CD8-positive, alpha-beta memory T cell (primary cell): ENCODE data around the gene TPRG1L. TPM values are rescaled to one million over a fixed set of nuclear protein-coding genes. Genes with fewer than 3 reads are reported as not detected.

ENCODE experiments used
- CTCF ChIA-PET: fragments of 350-600 bp; sonication (Branson Sonifier 250); formaldehyde crosslinking; loops from one replicate; lab custom pipeline; 2021; ENCODE audit warnings: antibody characterized with exemption; lab: Charles Lee
- POLR2A ChIA-PET: fragments of 350-600 bp; sonication (Branson Sonifier 250); formaldehyde crosslinking; loops from one replicate; lab custom pipeline; 2021; ENCODE audit warnings: antibody characterized with exemption; lab: Charles Lee
- DNase-seq, 5 donors: peaks; one replicate each; pipeline versions ENCODE4 v3.0.0 to v3.0.0-alpha.2; 2020 to 2022; ENCODE audit warnings: mixed read lengths in 1 of 5
- H3K27ac ChIP-seq: one replicate; pipeline ENCODE4 v1.7.0; 2013; ENCODE audit warnings: low read depth, mild to moderate bottlenecking, low read length, moderate library complexity
- H3K27me3 ChIP-seq: 2 replicates; pipeline ENCODE4 v1.7.0; 2013; ENCODE audit warnings: low read length, mild to moderate bottlenecking; ENCODE audit not compliant: insufficient read depth, poor library complexity, severe bottlenecking
- H3K36me3 ChIP-seq: 2 replicates; pipeline ENCODE4 v1.7.0; 2013; ENCODE audit warnings: mild to moderate bottlenecking, low read length, moderate library complexity; ENCODE audit not compliant: insufficient read depth
- H3K4me1 ChIP-seq: 2 replicates; pipeline ENCODE4 v1.7.0; 2013; ENCODE audit warnings: mild to moderate bottlenecking, low read length, moderate library complexity; ENCODE audit not compliant: insufficient read depth
- H3K4me3 ChIP-seq: 2 replicates; pipeline ENCODE4 v1.7.0; 2013; ENCODE audit warnings: mild to moderate bottlenecking, low read length
- H3K9me3 ChIP-seq: 2 replicates; pipeline ENCODE4 v1.7.0; 2013; ENCODE audit warnings: mild to moderate bottlenecking, low read length
- H3K27ac Mint-ChIP-seq, 8 donors: one replicate each; pipeline ENCODE4 v1.8.0; 2020 to 2021; ENCODE audit warnings: mixed read lengths in 8 of 8, mild to moderate bottlenecking in 6 of 8, inconsistent platforms in 3 of 8, moderate library complexity in 3 of 8
- H3K27me3 Mint-ChIP-seq, 2 donors: one replicate each; pipeline ENCODE4 v1.8.0; 2020 to 2021; ENCODE audit warnings: mixed read lengths in 2 of 2, mild to moderate bottlenecking in 1 of 2, moderate library complexity in 1 of 2
- H3K36me3 Mint-ChIP-seq, 3 donors: one replicate each; pipeline ENCODE4 v1.8.0; 2020 to 2021; ENCODE audit warnings: mixed read lengths in 3 of 3, inconsistent platforms in 1 of 3, mild to moderate bottlenecking in 1 of 3
- H3K4me1 Mint-ChIP-seq, 3 donors: one replicate each; pipeline ENCODE4 v1.8.0; 2020 to 2021; ENCODE audit warnings: mixed read lengths in 3 of 3, inconsistent platforms in 1 of 3, mild to moderate bottlenecking in 1 of 3
- H3K4me3 Mint-ChIP-seq, 7 donors: one replicate each; pipeline ENCODE4 v1.8.0; 2020 to 2021; ENCODE audit warnings: mixed read lengths in 7 of 7, mild to moderate bottlenecking in 6 of 7, moderate library complexity in 4 of 7, inconsistent platforms in 2 of 7
- H3K9me3 Mint-ChIP-seq, 5 donors: one replicate each; pipeline ENCODE4 v1.8.0; 2020 to 2022; ENCODE audit warnings: mixed read lengths in 5 of 5, mild to moderate bottlenecking in 3 of 5, moderate library complexity in 2 of 5, inconsistent platforms in 1 of 5
- polyA plus RNA-seq: library from polyadenylated mRNA; unstranded; fragments of 300-500 nt; fragmentation: Illumina TruSeq; gene quantifications from one replicate; pipeline ENCODE4 v1.2.3, GENCODE V29; 2021
- total RNA-seq, 2 experiments: library from RNA; stranded (reverse); gene quantifications; one replicate each; pipeline ENCODE4 v1.2.3, GENCODE V29; 2021

The TPRG1L gene
- total and polyA plus RNA-seq, 3 experiments from 2014 or later = 18.9 to 47.7 (median 21.1) TPM

DNA sequence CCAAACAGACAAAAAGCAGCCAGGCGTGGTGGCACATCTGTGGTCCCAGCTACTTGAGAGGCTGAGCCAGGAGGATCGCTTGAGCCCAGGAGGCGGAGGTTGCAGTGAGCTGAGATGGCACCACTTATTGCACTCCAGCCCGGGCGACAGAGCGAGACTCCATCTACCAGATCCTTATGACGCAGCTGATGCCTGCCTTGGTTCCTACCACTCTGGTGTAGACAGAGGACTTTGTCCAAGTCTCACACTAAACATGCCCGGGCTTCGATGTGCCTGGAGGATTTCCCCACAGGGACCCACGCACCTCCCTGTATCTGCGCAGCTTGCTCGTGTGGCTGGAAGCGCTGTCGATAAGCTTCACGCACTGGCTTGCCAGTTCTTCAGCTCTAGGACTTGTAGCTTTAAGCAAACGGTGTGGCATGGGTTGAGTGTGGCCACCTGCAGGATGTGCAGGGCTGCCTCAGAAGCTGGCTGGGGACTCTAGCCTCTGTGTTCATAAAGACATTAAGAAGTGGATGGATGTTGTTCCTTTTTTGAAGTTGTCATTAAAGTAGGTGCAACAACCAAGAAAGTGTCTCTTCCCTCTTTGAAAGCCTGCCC lies 4.8 kb downstream of the TPRG1L start:
- Histone ChIP-seq H3K4me1 (peaks cover 9% of the 10 kb centered on the region), H3K27ac (no peak overlapping the region), H3K4me3 (no peak overlapping the region), H3K36me3 (peaks cover 34% of the 10 kb centered on the region), H3K9me3 (no peaks in the 10 kb centered on the region), H3K27me3 (no peaks in the 10 kb centered on the region)
- Mint-ChIP-seq H3K9me3 (no peaks in the 10 kb centered on the region), H3K27me3 (peaks cover 0 to under 1% of the 10 kb centered on the region in 2 donors), H3K27ac (peak overlapping the region in 2 of 8 donors; percentile 42 to 66), H3K4me3 (peak overlapping the region in 1 of 7 donors; percentile 56), H3K4me1 (peaks cover 8 to 11% (median 9%) of the 10 kb centered on the region in 3 donors), H3K36me3 (peaks cover 0 to 72% (median 2%) of the 10 kb centered on the region in 3 donors)
- POLR2A ChIA-PET = interaction anchor here (0.5 kb wide), 1 partner anchor 1010 kb away, joined by 4 read pairs; no protein-coding TSS in a partner anchor
- CTCF ChIA-PET = interaction anchor here (0.7 to 6.0 kb wide), 3 partner anchors 10 to 177 kb away, joined by 3 to 36 read pairs (median 4); no protein-coding TSS in a partner anchor
- DNase-seq = no peak

- no peaks in the 10 kb centered on the region for H3K27me3 ChIP-seq
- DNase-seq = no peak
- H3K4me1 ChIP-seq = peaks cover 9% of the 10 kb centered on the region
- Mint-ChIP-seq H3K4me1 (peaks cover 8 to 9% (median 9%) of the 10 kb centered on the region in 3 donors), H3K27me3 (no peaks in the 10 kb centered on the region), H3K4me3 (peak overlapping the region in 2 of 7 donors; percentile 18 to 56), H3K36me3 (peaks cover 0 to 76% (median 2%) of the 10 kb centered on the region in 3 donors), H3K27ac (peak overlapping the region in 5 of 8 donors; percentile 42 to 83 (median 62)), H3K9me3 (no peaks in the 10 kb centered on the region)
- H3K4me3 ChIP-seq = no peak overlapping the region
- H3K36me3 ChIP-seq = peaks cover 34% of the 10 kb centered on the region
- ChIA-PET POLR2A (no interaction called here), CTCF (interaction anchor here (0.7 to 6.0 kb wide), 2 partner anchors 10 to 15 kb away, joined by 3 to 36 read pairs; no protein-coding TSS in a partner anchor)
- no peak overlapping the region for H3K27ac ChIP-seq
- H3K9me3 ChIP-seq = no peaks in the 10 kb centered on the region
Observed at GRCh38 chr1:3630161-3630611, 5.4 kb downstream of the TPRG1L start.

DNA sequence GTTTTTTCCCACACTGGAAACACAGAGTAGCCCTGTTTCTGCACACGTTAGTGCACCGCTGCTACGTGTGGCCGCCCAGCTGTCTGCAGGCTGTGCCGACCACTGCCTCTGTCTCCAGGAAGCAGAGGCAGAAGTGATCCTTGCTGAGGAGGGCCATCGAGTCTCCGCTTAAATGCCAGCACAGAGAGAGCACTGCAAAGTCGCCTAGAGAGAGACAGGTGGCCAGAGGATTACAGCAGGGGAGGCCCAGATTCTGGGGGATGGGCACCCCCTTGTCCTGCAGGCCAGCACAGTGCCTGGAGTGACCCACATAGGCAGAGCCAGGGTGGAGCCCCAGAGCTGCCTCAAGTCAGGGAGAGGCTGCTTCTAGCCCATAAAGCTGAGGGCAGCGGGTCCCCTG lies 6.1 kb downstream of the TPRG1L start:
- Mint-ChIP-seq H3K4me3 (no peak overlapping the region), H3K27ac (peak overlapping the region in 1 of 8 donors; percentile 81), H3K9me3 (no peaks in the 10 kb centered on the region), H3K27me3 (no peaks in the 10 kb centered on the region), H3K36me3 (peaks cover 0 to 79% (median 2%) of the 10 kb centered on the region in 3 donors), H3K4me1 (peaks cover 4 to 5% (median 5%) of the 10 kb centered on the region in 3 donors)
- Histone ChIP-seq H3K27me3 (no peaks in the 10 kb centered on the region), H3K4me1 (peaks cover 4% of the 10 kb centered on the region), H3K27ac (no peak overlapping the region), H3K36me3 (peaks cover 38% of the 10 kb centered on the region), H3K9me3 (no peaks in the 10 kb centered on the region), H3K4me3 (no peak overlapping the region)
- ChIA-PET POLR2A (no interaction called here), CTCF (interaction anchor here (6.0 kb wide), 1 partner anchor 11 kb away, joined by 36 read pairs; no protein-coding TSS in a partner anchor)
- no peak for DNase-seq

- no peaks in the 10 kb centered on the region for H3K4me1 Mint-ChIP-seq
- no peak overlapping the region for H3K4me3 Mint-ChIP-seq
- Histone ChIP-seq H3K27me3 (no peaks in the 10 kb centered on the region), H3K27ac (no peak overlapping the region), H3K36me3 (peaks cover 43% of the 10 kb centered on the region), H3K4me3 (no peak overlapping the region), H3K9me3 (no peaks in the 10 kb centered on the region), H3K4me1 (no peaks in the 10 kb centered on the region)
- ChIA-PET POLR2A (no interaction called here), CTCF (interaction anchor here (6.0 kb wide), 1 partner anchor 11 kb away, joined by 36 read pairs; no protein-coding TSS in a partner anchor)
- H3K9me3 Mint-ChIP-seq = no peaks in the 10 kb centered on the region
- H3K36me3 Mint-ChIP-seq = peaks cover 0 to 82% (median 2%) of the 10 kb centered on the region in 3 donors
- peak overlapping the region in 1 of 8 donors; percentile 17 for H3K27ac Mint-ChIP-seq
- H3K27me3 Mint-ChIP-seq = no peaks in the 10 kb centered on the region
- DNase-seq = no peak
Observed at GRCh38 chr1:3631320-3632260, 6.8 kb downstream of the TPRG1L start.

- H3K4me3 Mint-ChIP-seq = no peak overlapping the region
- no peaks in the 10 kb centered on the region for H3K27me3 ChIP-seq
- ChIA-PET CTCF (interaction anchor here (6.0 kb wide), 1 partner anchor 12 kb away, joined by 36 read pairs; no protein-coding TSS in a partner anchor), POLR2A (no interaction called here)
- H3K4me1 Mint-ChIP-seq = no peaks in the 10 kb centered on the region
- no peak overlapping the region for H3K4me3 ChIP-seq
- H3K9me3 ChIP-seq = no peaks in the 10 kb centered on the region
- H3K4me1 ChIP-seq = no peaks in the 10 kb centered on the region
- no peak for DNase-seq
- H3K27ac ChIP-seq = no peak overlapping the region
- H3K27me3 Mint-ChIP-seq = no peaks in the 10 kb centered on the region
- peak overlapping the region in 1 of 8 donors; percentile 17 for H3K27ac Mint-ChIP-seq
- peaks cover 49% of the 10 kb centered on the region for H3K36me3 ChIP-seq
- peaks cover 0 to 87% (median 5%) of the 10 kb centered on the region in 3 donors for H3K36me3 Mint-ChIP-seq
- H3K9me3 Mint-ChIP-seq = no peaks in the 10 kb centered on the region
Observed at GRCh38 chr1:3632298-3632697, 7.5 kb downstream of the TPRG1L start.

- no peaks in the 10 kb centered on the region for H3K4me1 ChIP-seq
- no peaks in the 10 kb centered on the region for H3K4me1 Mint-ChIP-seq
- H3K9me3 ChIP-seq = no peaks in the 10 kb centered on the region
- ChIA-PET POLR2A (no interaction called here), CTCF (no interaction called here)
- H3K9me3 Mint-ChIP-seq = no peaks in the 10 kb centered on the region
- peak overlapping the region in 1 of 8 donors; percentile 68 for H3K27ac Mint-ChIP-seq
- H3K36me3 Mint-ChIP-seq = peaks cover 0 to 87% (median 5%) of the 10 kb centered on the region in 3 donors
- no peak overlapping the region for H3K27ac ChIP-seq
- H3K4me3 Mint-ChIP-seq = no peak overlapping the region
- peaks cover 49% of the 10 kb centered on the region for H3K36me3 ChIP-seq
- no peaks in the 10 kb centered on the region for H3K27me3 ChIP-seq
- H3K27me3 Mint-ChIP-seq = no peaks in the 10 kb centered on the region
- DNase-seq = no peak
- H3K4me3 ChIP-seq = no peak overlapping the region
Observed at GRCh38 chr1:3632716-3633343, 8.0 kb downstream of the TPRG1L start.

- Mint-ChIP-seq H3K27ac (peak overlapping the region in 1 of 8 donors; percentile 68), H3K36me3 (peaks cover 0 to 88% (median 5%) of the 10 kb centered on the region in 3 donors), H3K4me3 (no peak overlapping the region), H3K4me1 (no peaks in the 10 kb centered on the region), H3K9me3 (no peaks in the 10 kb centered on the region), H3K27me3 (no peaks in the 10 kb centered on the region)
- DNase-seq = no peak
- Histone ChIP-seq H3K4me3 (no peak overlapping the region), H3K9me3 (no peaks in the 10 kb centered on the region), H3K4me1 (no peaks in the 10 kb centered on the region), H3K27ac (no peak overlapping the region), H3K36me3 (peaks cover 44% of the 10 kb centered on the region), H3K27me3 (no peaks in the 10 kb centered on the region)
- ChIA-PET POLR2A (no interaction called here), CTCF (interaction anchor here (1.0 to 1.1 kb wide), 2 partner anchors 11 to 15 kb away, joined by 3 read pairs; no protein-coding TSS in a partner anchor)
Observed at GRCh38 chr1:3633344-3634058, 8.7 kb downstream of the TPRG1L start.
